ENCODE results near the gene OR9I1. TPM values are rescaled to one million over a fixed set of nuclear protein-coding genes. Genes with fewer than 3 reads are reported as not detected.

The OR9I1 gene
- total RNA-seq, 4 donors from 2014 or later: not detected

GRCh38 chr11:58121096-58121495 lies 4.2 kb downstream of the OR9I1 start:
- Histone ChIP-seq H3K4me3 (no peak overlapping the region), H3K27ac (no peak overlapping the region), H3K36me3 (no peaks in the 10 kb centered on the region), H3K9me3 (peaks cover 0 to under 1% (median 0%) of the 10 kb centered on the region in 4 donors), H3K4me1 (no peaks in the 10 kb centered on the region), H3K27me3 (no peaks in the 10 kb centered on the region)
- TF ChIP-seq EP300 (IDR thresholded peaks at IDR 0.05): no peak
- TF ChIP-seq POLR2A (IDR thresholded peaks at IDR 0.05): no peak
- no peak for TF ChIP-seq CTCF (IDR thresholded peaks at IDR 0.05)
- 64 to 72% methylated on average over 1 of the region's 1 CpG for WGBS, 2 donors
- DNase-seq (ENCODE audit: low spot score in 2 of 2): no peak

GRCh38 chr11:58097437-58097836 lies 27.9 kb downstream of the OR9I1 start:
- Histone ChIP-seq H3K36me3 (no peaks in the 10 kb centered on the region), H3K27me3 (no peaks in the 10 kb centered on the region), H3K4me1 (no peaks in the 10 kb centered on the region), H3K4me3 (no peak overlapping the region), H3K9me3 (peaks cover 0 to 17% (median 0%) of the 10 kb centered on the region in 4 donors), H3K27ac (no peak overlapping the region)
- TF ChIP-seq POLR2A (IDR thresholded peaks at IDR 0.05) (no peak), CTCF (IDR thresholded peaks at IDR 0.05) (no peak), EP300 (IDR thresholded peaks at IDR 0.05) (no peak)
- no peak for DNase-seq (ENCODE audit: low spot score in 2 of 2)
- WGBS, 2 donors: 85 to 89% methylated on average over 2 of the region's 2 CpGs

GRCh38 chr11:58086528-58086927 lies 38.8 kb downstream of the OR9I1 start:
- peaks cover 0 to 16% (median 0%) of the 10 kb centered on the region in 4 donors for H3K9me3 ChIP-seq
- no peak for TF ChIP-seq CTCF (IDR thresholded peaks at IDR 0.05)
- TF ChIP-seq EP300 (IDR thresholded peaks at IDR 0.05): no peak
- no peak for TF ChIP-seq POLR2A (IDR thresholded peaks at IDR 0.05)
- DNase-seq (ENCODE audit: low spot score in 2 of 2): no peak
- H3K4me1 ChIP-seq: no peaks in the 10 kb centered on the region
- WGBS, 2 donors: 59 to 69% methylated on average over 2 of the region's 2 CpGs
- H3K4me3 ChIP-seq: no peak overlapping the region
- no peak overlapping the region for H3K27ac ChIP-seq
- H3K36me3 ChIP-seq: no peaks in the 10 kb centered on the region
- no peaks in the 10 kb centered on the region for H3K27me3 ChIP-seq

GRCh38 chr11:58075781-58076180 lies 49.5 kb downstream of the OR9I1 start:
- TF ChIP-seq POLR2A (IDR thresholded peaks at IDR 0.05): no peak
- no peak for TF ChIP-seq CTCF (IDR thresholded peaks at IDR 0.05)
- no peak for TF ChIP-seq EP300 (IDR thresholded peaks at IDR 0.05)
- H3K4me3 ChIP-seq: no peak overlapping the region
- WGBS, 2 donors: 35 to 40% methylated on average over 2 of the region's 2 CpGs
- no peaks in the 10 kb centered on the region for H3K36me3 ChIP-seq
- no peak for DNase-seq (ENCODE audit: low spot score in 2 of 2)
- H3K27ac ChIP-seq: no peak overlapping the region
- H3K9me3 ChIP-seq: no peaks in the 10 kb centered on the region
- H3K27me3 ChIP-seq: no peaks in the 10 kb centered on the region
- no peaks in the 10 kb centered on the region for H3K4me1 ChIP-seq

- Histone ChIP-seq H3K27me3 (no peaks in the 10 kb centered on the region), H3K27ac (no peak overlapping the region), H3K36me3 (no peaks in the 10 kb centered on the region), H3K9me3 (no peaks in the 10 kb centered on the region), H3K4me1 (no peaks in the 10 kb centered on the region), H3K4me3 (no peak overlapping the region)
- WGBS, 2 donors: 45 to 67% methylated on average over 1 of the region's 1 CpG
- TF ChIP-seq EP300 (IDR thresholded peaks at IDR 0.05): no peak
- no peak for DNase-seq (ENCODE audit: low spot score in 2 of 2)
Measured at GRCh38 chr11:58070585-58070984, 54.7 kb downstream of the OR9I1 start.

- DNase-seq (ENCODE audit: low spot score in 2 of 2): no peak
- Histone ChIP-seq H3K4me3 (no peak overlapping the region), H3K36me3 (no peaks in the 10 kb centered on the region), H3K27me3 (no peaks in the 10 kb centered on the region), H3K9me3 (no peaks in the 10 kb centered on the region), H3K4me1 (no peaks in the 10 kb centered on the region), H3K27ac (no peak overlapping the region)
- TF ChIP-seq CTCF (IDR thresholded peaks at IDR 0.05) (no peak), POLR2A (IDR thresholded peaks at IDR 0.05) (no peak), EP300 (IDR thresholded peaks at IDR 0.05) (no peak)
- WGBS, 2 donors: 78 to 80% methylated on average over 6 of the region's 6 CpGs
Measured at GRCh38 chr11:58068655-58069054, 56.7 kb downstream of the OR9I1 start.
